Fibroblast of skin of left quadriceps (primary cell): ENCODE results near the gene DELE1.
"Not testable (repeated sequence)": the region's sequence is repeated elsewhere in the genome, so short reads cannot be mapped to it uniquely, and the experiment has no call there.

Experiments
- DNase-seq, 2 experiments: peaks; one replicate each; pipeline ENCODE4 v3.0.0-alpha.2; 2013; ENCODE audit warnings: low read depth in 2 of 2

DELE1 gene

DNA sequence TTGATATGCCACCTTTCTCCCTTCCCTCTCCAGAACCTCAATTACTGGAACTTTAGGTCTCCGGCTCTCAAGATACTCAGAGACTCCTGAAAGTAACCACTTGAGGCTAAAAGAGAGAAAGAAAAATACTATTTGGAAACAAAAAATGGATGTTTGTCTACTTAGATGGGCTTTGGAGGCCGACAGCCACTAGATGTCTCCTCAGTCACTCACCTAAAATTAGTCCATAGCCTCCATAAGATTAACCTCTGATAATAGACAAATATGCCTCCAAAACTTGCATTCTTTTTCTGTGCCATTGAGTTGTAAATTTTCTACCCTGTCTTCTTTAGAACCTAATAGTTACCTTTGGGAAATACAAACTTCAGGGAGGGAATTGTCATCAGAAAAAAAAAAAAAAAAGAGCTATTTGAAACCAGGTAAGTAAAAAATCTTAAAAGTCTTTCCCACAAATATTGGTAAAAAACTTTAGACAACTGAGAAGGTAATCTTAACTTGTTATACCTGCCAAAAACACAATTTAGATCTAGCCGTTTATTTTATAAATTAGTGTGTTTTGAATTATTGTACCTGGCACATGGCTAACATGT, 34.3 kb upstream of the DELE1 start:
- DNase-seq, result no peak

DNA sequence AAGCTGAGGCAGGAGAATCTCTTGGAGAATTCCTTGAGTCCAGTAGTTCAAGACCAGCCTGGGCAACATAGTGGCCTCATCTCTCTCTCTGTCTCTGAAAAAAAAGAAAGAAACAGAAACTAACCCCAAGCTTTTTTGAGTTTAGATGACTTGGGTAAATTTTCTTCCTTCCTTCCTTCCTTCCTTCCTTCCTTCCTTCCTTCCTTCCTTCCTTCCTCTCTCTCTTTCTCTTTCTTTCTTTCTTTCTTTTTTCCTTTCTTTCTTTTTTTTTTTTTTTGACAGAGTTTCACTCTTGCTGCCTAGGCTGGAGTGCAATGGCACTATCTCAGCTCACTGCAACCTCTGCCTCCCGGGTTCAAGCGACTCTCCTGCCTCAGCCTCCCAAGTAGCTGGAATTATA, 33.2 kb upstream of the DELE1 start:
- not testable (repeated sequence) for DNase-seq

DNA sequence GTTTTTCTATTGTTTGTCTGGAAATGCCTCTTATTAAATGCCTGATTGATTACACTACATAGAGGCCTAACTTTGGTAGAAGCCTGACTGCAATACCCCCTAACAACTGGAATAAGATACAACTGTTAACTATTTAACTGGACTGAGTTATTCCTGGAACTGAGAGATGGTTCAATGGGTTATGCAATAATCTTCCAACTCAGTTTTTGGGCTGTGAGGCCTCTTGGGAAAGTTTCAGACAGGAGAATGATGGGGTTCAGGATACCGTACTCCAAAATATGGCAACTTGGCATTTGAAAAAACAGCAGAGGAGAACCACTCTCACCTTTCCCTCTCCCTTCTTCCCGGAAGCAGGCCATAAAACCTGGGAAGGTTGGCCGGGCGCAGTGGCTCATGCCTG, 26.2 kb upstream of the DELE1 start:
- no peak for DNase-seq

DNA sequence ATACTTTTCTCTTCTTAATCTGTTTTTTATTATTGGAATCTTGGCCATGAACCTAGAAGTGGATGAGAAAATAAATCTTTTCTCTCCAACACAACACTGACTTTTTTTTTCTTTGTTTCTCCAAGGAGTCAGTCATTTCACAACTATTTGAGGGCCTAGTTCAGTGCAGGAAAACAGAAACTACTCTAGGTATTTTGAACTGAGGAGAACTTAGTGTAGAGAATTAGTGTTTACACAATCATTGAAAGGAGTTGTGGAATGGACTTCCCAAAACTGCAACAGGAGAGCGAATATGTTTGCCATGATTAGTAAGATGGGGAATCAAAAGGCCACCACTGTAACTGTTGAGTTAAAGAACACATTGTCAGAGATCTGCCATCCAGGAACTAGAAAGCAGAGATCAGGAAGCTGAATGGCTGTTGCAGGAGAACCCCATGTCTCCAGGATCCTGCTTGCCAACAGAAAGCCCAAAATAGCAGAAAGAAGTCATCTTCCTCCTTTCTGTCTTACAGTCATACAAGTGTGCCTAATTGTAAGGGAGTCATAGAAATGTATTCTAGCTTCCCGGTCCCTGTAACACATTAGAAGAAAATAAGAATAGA, 25.1 kb upstream of the DELE1 start:
- no peak for DNase-seq

DNA sequence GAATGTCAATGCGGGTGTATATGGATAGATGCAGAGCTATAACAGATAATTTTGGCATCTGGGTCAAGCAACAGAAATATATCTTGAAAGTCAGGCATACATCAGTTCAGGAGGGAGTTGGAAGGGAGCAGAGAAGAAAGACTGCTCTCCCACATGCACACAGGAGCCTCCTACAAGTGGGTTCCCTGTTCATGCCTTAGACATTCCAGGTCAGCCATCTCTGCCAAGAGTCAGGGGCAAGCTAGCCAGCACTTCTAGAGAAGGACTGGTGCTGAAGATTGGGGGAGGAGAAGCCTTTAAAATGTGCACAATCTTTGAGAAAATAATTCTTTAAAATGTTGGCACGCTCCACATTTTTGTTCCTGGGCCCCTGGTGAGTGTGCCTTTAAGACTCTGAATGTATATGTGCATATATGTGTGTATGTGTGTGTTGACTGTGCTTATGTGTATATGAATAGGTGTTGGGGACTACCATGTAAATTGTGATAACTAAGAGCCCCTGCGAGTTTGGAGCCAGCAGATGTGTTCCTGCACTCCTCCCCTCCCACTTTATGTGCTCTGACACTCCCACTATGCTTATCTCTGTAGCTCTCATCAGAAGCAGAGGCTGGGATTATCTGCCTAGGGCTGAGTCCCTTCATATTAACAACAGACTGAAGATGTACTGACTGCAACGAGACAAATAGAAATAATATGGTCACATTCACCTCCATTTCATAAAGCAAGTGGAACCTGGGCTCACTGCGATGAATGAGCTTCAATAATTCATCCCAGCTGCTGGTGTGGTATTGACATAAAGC, 21.5 kb upstream of the DELE1 start:
- DNase-seq, result no peak

DNA sequence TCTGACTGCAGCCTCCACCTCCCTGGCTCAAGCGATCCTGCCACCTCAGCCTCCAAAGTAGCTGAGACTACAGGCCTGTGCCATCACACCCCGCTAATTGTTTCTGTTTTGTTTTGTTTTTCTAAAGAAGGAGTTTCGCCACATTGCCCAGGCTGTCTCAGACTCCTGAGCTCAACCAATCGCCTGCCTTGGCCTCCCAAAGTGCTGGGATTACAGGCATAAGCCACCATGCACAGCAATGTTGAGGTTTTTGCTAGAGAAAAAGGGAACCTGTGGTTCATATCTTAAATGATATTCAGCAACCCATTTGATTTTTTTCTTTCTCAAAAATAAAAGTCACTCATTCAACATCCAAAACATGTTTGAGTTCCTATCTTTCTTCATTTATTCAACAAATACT, 20.4 kb upstream of the DELE1 start:
- no peak for DNase-seq

DNA sequence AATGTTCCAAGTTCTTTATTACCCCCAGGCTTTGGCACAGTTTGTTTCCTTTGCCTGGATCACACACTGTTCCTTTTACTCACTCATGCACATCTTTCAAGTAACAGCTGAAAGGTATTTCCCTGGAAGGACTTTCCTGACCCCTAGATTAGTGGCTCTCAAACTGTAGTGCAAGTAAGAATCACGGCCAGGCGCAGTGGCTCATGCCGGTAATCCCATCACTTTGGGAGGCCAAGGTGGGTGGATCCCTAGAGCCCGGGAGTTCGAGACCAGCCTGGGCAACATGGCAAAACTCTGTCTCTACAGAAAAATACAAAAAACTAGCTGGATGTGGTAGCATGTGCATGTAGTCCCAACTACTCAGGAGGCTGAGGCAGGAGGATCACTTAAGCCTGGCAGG, 19.1 kb upstream of the DELE1 start:
- DNase-seq, result no peak

DNA sequence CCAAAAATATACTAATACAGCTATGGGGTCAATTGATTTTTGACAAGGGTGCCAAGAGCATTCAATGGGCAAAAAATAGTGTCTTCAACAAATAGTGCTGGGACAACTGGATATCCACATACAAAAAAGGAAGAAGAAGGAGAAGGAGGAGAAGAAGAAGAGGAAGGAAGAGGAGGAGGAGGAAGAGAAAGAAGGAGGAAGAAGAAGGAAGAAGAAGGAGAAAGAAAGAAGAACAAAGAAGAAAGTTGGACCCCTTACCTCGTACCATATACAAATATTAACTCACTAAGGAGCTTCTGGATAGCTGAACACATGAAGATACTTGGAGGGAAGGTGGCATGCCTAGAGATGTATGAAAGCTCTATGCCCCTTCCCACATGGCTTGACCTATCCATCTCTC, 17.2 kb upstream of the DELE1 start:
- DNase-seq, result no peak

DNA sequence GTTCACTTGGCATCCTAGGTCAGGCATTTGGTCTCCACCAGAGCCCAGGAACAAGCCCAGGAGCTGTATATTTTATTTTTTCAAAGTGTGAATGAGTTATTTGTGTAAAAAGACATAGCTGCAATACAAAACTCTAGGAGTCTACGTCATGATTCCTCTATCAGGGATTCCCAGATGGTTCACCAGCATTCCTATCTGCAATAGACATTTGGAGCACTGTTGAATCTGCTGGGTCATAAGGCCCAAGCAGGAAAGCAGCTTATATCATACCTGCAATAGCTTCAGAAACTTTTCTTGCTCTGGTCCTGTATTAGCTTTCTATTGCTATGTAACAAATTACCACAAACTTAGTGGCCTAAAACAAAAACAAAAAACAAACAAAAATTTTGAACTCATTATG, 16.7 kb upstream of the DELE1 start:
- DNase-seq, result no peak

DNA sequence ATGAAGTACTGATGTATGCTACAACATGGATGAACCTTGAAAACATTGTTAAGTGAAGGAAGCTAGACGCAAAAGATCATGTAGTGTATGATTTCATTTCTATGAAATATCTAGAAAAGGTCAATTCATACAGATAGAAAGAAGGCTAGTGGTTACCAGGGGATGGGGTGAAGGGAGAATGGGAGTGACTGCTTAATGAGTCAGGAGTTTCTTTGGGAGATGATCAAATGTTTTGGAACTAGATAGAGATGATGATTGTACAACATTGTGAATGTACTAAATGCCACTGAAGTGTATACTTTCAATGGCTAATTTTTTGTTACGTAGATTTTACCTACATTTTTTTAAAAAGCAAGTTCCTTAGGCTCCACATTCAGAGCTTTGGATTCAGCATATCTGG, 14.9 kb upstream of the DELE1 start:
- no peak for DNase-seq

DNA sequence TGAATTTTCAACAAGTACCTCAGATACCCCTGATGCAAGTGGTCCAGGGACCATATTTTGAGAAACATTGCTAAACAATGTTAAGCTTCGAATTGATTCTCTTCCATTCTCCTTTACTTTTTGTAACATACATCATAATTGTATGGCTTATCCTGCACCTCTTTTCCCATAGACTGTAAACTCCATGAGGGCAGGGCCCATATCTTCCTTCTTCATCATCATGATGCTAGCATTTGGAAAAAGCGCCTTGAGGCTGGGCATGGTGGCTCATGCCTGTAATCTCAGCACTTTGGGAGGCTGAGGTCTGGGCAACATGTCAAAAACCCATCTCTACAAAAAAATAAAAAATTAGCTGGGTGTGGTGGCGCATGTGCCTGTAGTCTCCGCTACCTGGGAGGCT, 14.5 kb upstream of the DELE1 start:
- no peak for DNase-seq

DNA sequence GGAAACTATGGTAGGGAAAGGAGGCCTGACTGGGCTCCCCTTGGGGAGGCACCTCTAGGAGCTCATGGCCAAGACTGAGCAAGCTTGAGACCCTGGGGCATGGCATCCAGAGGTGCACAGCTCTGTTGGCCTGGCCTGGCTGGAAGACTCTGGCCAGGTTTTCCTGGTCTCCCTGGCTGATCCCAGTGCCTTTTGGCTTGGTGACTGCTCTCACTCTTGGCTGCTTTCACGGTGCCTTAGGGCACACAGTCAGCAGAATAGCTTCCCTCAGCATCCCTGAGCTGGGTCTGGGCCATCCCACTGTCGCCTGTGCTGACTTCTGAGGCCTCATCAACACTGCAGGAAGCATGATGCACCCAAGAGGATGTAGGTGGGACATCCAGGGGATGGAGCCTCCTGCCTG, 13.4 kb upstream of the DELE1 start:
- no peak for DNase-seq

DNA sequence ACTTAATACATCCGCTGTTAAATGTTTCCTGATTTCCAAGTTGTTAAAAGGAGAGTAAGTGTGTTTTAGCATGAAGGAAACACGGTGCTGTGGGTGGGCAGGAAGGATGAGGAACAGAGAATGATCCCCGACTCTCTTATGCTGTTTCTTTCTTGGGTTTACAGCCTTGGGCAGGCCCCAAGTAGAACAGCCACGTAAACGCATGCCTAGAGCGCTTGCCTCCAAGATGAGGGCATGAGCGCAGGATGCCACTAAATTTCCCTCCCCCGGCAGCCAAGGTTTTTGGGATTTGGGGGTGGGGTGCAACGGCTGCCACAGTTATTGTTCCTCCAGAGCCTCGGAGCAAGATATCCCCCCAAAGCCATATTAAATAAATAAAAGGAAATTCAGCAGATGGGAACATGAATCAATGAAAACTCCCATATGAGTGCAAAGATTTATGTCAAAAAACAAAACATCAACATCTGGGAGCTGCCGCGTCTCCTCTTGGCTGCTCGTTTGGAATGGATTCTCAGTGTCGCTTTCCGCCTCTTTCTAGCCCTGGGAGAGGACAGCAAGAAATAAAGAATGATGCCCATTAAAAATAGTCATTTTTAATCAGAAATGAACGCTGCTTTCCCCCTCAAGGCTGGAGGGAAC, 10.0 kb upstream of the DELE1 start:
- no peak for DNase-seq

DNA sequence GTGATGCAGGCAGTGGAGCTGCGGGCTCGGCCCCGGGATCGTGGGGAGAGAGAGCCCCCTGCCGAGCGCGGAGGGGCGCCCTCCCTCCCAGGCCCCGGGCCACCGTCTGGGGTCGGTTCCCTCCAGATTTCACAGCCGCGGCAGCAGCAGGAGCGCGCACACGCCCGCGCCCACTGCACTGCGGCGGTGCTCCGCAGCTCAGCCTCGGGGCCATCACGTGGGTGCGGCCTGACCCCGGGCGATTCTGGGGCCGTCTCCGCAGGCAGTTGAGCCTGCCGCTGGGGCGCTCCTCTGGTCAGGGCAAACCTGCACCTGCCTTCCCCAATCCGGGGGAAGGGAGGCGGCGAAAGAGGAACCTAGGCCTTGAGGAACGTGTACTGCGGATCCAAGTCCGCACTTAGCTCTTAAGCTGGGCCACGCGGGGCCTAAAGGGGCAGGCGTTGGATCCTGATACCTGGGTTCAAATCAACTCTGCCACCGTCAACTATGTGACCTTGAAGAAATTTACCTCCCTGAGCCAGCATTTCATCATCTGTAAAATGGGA, 9.4 kb upstream of the DELE1 start:
- no peak for DNase-seq

DNA sequence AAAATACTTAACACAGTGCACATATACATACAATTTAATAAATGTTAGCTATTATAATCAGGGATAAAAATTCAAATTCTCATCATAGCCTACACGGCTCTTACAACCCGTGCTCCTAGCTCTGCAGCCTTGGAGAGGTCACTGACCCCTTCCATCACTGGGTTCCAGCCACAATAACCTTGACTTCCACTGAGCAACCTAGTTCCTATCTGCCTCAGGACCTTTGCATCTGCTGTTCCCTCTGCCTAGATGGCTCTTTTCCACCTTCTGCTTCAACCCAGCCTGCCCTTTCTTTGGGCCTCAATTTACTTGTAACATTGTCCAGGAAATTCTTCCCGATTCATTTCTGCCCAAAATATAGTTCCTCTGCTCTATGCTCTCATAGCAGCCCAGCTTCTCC, 8.9 kb upstream of the DELE1 start:
- DNase-seq, result no peak

DNA sequence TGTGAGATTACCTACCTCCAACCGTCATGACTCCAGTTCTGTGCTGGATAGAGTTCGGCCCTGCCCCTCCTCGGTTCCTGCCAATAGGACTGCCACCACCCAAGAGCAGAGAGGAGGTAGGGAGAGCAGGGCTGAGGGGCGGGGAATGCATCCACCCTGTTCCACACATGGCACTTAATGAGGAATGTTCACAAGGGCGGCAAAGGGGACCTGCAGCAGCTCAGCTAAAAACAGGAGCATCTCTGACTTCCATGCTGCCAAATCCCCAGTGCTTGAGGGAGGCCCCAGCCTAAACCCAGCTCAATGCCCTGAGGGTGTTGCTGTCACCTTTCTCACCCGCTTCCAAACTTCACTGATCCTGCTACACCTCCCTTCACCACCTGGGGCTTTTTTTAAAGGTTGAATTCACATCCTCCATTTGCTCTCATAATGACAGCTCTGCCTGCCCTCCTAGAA, 7.8 kb upstream of the DELE1 start:
- DNase-seq, result no peak

DNA sequence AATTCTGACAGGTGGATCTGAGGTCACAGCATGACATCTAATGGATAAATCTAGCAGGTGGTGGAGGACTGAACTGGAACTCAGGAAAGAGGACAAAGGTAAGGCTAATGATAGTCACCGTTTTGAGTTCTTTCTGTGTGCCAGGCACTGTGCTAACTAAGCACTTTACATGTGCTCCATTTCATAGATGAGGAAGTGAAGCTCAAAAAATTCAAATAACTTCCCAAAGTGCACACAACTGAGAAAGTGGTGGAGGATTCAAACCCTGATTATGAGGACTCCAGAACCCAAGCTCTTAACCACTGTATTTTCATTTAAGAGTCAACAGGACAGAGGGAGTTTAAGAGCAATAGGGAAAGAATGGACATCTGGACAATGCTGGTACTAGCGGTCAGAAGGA, 7.1 kb upstream of the DELE1 start:
- DNase-seq, result no peak

DNA sequence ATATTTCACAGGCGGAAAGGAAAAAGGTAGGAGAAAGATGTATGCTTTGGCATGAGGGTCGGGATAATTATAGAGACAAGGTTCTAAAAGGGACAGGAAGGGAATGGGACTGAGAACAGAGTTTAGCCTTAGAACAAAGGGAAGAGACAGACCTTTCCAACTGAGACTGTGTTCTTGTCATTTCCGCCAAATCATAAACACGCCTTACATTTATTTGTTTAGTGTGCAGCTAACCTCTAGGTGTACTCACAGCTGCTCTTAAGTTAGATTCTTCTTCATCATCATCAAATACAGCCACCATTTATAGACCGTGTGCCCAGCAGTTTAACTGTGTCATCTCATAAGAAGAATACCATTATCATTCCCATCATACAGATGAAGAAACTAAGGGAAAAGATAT, 5.9 kb upstream of the DELE1 start:
- DNase-seq, result no peak

DNA sequence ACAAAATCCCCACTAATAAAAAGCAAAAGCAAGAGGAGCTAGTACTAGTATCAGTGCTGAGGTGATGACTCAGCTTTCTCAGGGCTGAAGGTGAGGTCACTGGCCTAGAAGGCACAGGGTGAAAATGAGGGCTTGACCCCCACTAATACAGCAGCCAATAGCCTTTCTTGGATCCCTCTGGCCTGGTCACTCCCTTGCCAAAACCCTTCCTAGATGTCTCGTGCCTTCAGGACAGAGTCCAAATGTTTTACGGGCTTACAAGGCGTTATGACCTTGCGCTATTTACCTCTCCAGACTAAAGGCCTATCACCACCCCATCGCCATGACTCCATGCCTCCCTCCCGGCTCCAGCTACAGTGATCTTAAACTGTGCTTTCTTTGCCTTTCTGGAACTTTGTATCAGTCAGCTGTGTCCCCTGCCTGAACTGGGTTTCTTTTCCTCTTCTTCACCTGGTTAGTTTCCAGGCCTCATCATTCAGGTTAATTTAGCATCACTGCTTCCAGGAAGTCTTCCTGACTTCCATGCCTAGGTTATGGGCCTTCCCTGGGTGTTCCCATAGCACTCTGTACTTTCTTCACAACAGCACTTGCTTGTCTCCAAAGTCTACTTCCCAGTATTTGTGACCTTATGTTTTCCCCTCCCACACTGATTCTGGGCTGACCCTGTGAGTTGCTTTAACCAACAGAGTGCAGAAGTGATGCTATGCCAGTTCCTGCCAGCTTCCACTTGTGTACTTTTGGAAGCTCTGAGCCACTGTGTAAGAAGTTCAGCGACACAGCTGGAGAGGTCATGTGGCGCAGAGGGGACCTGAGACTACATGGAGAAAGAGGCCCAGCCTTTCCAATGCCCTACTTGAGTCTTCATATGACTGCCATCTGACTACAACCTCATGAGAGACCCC, 4.2 kb upstream of the DELE1 start:
- no peak for DNase-seq

DNA sequence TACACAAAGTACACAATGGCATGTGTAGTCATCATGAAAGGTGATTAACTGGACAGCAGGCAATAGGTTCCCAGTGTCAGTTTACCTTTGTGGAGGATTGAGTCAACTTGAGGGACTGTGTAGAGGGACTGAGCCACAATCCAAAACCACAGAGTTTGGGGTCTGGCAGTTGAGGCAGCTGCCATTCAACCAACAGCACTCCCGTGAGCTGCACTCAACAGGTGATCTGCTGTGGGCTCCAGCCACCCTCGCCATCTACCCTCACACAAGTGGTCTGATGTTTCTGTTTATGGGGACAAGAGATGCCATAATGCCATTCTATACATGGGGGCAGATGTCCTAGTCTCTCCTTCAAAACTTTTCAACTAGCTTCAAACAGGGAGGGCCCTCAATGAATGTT, 2.9 kb upstream of the DELE1 start:
- DNase-seq, result no peak

DNA sequence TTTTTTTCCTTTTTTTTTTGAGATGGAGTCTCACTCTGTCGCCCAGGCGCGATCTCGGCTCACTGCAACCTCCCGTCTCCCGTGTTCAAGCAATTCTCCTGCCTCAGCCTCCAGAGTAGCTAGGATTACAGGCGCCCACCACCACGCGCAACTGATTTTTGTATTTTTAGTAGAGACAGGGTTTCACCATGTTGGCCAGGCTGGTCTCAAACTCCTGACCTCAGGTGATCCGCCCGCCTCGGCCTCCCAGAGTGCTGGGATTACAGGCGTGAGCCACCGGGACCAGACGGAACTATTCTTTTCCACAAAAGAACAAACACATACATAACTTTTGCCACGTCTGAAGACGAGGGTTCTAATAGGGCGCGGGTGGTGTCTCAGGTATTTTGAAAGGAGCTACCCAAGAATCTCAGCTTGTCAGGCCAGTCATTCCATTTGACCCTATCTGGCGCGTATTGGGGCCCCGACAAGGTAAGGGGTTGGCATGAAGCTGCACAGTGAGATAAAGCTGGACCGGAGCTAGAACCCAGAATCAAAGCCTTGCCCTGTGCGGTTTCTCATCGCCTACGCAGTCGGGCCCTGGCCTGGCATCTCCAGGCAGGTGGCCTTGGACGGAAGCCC, 734 bp upstream of the DELE1 start:
- not testable (repeated sequence) for DNase-seq
